NCI-H146 treated with DMSO at 0.1 percent for 48 hours (cell line): ENCODE results near the gene NOP10.
"Not testable (repeated sequence)": the region's sequence is repeated elsewhere in the genome, so short reads cannot be mapped to it uniquely, and the experiment has no call there.

Source experiments
- DNase-seq: peaks from one replicate; lab custom pipeline; 2025; ENCODE audit not compliant: unreplicated experiment; lab: John Stamatoyannopoulos, UW

Gene NOP10

DNA sequence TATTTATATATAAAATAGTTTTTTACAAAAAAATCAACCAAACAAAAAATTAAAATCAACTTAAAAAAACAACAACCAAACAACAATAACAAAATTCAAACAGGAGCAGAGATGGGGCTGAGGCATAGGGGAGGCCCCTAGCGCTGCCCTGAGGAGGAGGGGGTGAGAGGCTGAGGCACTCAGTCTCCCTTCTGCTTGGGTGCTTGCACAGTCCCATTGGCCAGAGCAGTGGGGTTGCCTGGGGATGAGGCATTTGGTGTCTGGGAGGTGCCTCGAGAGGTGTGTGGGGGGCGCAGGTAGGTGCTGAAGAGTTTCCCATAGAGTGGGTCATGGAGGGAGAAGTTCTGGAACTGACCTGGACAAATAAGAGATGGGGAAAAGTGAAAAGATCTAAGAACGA lies 16.0 kb upstream of the NOP10 start:
- DNase-seq: no peak

DNA sequence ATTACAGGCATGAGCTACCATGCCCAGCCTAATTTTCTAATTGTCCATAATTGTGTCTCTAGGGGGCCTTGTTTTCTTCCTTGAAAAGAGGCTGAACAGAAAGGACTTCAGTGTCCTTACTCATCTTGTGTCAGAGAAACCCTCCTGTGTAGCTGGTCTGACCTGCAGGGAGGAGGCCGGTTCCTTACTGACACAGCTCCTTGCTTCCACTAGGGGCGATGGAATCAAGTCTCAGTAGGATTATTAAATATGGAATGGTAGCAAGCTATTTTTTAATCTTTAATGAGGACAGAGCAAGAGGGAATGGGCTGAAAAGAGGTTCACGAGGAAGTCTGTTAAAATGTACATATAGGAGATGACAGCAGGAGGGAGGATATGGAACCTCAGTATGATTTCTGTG lies 15.4 kb upstream of the NOP10 start:
- DNase-seq: no peak

DNA sequence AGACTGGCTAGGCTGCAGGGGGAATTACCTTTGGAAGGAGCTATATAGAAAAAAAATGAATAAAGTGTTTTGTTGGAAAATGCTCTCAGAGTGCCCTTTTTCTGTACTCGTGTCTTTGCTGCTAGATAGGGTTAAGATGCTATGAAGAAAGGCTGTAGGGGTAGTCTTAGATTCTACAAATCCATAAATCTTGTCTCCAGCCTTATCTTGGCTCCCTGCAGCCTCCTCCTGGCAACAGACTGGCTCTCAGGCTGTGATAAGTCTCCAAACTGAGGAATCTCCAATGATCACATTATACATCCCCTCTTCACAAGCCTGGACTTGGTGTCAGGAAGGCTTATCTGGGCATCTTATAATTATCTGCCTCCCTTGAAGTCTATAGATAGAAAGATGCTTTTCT lies 14.7 kb upstream of the NOP10 start:
- DNase-seq: no peak

DNA sequence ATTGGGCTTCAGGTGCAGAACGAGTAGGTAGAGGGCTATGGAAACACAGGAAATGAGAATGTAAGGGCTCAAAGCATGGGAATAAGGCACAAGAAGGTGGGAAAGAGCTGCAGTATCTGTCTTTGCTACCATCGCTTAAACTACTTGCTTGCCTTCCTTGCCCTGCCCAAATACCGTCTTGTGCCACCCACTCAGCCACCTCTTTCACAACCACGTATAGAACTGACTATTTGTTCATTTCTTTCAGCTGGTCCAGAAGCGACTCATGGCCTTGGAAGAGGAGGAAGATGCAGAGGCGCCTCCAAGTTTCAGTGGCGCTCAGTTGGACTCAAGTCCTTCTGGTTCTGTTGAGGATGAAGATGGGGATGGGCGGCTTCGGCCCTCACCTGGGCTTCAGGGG lies 12.3 kb upstream of the NOP10 start:
- no peak for DNase-seq

DNA sequence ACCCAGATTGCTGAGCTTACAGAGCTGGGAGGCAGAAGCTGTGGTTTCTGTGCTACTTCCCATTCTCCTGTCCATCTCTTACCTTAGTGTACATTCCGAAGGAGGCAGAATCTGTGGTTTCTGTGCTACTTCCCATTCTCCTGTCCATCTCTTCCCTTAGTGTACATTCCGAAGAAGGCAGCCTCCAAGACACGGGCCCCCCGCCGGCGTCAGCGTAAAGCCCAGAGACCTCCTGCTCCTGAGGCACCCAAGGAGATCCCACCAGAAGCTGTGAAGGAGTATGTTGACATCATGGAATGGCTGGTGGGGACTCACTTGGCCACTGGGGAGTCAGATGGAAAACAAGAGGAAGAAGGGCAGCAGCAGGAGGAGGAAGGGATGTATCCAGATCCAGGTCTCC lies 11.3 kb upstream of the NOP10 start:
- no peak for DNase-seq

DNA sequence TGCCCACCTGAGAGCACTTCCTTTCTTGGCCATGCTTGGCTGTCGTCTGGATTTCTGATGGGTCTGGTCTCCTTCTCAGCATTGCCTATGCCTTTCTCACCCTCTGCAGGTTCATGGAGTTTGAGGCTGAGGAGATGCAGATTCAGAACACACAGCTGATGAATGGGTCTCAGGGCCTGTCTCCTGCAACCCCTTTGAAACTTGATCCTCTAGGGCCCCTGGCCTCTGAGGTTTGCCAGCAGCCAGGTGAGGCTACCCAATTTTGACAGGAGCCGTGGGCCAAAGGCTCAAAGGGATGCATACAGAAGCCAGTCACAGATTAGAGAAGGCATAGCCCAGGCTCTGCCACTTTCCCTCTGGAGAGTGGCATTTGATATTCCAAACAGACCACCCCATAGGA lies 10.7 kb upstream of the NOP10 start:
- DNase-seq: no peak

DNA sequence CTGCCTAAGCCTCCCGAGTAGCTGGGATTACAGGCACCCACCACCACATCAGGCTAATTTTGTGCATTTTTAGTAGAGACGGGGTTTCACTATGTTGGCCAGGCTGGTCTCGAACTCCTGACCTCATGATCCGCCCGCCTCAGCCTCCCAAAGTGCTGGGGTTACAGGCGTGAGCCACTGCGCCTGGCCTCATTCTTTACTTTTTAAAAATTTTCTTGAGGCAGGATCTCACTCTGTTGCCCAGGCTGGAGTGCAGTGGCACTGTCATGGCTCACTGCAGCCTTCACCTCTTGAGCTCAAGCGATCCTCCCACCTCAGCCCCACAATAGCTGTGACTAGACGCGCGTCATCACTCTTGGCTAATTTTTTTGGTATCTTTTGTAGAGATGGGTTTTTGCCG lies 10.1 kb upstream of the NOP10 start:
- not testable (repeated sequence) for DNase-seq

DNA sequence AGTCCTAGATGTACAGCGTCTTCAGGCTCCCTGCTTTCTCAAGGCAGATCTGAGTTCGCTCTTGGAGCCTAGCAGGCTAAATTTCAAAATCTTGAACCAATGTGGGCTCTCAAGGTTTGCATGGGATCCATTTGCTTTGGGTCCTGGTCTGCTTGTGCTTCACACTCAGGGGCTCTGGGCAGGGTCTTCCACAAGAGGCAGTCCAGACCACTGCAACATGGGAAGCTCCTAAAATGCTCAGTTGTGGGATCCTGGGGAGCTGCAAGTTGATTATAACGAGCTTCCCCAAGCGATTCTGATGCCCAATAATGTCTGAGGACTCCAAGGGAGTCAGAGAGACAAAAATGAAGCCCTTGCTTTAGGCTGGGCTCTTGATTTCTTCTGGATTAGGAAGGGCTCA lies 6.8 kb upstream of the NOP10 start:
- DNase-seq: no peak

DNA sequence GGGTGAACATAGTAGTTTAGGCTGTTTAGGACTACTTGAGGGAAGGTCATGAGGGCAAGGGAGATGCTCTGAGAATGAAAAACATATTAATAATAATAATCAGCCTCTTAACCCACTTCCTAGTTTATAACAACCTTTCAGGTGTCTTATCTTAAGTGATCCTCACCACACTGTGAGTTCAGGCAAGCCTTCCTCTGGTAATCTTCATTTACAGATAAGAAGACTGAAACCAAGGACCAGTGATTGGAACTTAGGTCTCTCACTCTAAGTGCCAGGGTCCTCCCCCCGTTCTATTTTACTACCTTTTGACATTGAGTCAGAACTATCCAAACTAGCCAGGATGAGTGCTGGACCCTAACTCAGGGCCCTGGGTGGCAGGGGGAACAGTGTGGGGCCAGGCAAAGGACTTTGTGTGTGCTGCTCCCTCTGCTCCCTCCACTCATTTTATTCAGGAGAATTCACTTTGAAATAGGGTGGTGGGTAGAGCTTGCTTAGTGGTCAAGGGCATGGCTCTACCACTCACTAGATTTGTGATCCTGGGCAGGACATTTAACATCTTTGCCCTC lies 5.9 kb upstream of the NOP10 start:
- DNase-seq: no peak

DNA sequence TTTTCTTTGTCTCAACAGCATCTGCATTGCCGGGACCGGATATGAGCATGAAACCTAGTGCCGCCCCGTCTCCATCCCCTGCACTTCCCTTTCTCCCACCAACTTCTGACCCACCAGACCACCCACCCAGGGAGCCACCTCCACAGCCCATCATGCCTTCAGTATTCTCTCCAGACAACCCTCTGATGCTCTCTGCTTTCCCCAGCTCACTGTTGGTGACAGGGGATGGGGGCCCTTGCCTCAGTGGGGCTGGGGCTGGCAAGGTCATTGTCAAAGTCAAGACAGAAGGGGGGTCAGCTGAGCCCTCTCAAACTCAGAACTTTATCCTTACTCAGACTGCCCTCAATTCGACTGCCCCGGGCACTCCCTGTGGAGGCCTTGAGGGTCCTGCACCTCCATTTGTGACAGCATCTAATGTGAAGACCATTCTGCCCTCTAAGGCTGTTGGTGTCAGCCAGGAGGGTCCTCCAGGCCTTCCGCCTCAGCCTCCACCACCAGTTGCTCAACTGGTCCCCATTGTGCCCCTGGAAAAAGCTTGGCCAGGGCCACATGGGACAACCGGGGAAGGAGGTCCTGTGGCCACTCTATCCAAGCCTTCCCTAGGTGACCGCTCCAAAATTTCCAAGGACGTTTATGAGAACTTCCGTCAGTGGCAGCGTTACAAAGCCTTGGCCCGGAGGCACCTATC lies 5.2 kb upstream of the NOP10 start:
- no peak for DNase-seq

DNA sequence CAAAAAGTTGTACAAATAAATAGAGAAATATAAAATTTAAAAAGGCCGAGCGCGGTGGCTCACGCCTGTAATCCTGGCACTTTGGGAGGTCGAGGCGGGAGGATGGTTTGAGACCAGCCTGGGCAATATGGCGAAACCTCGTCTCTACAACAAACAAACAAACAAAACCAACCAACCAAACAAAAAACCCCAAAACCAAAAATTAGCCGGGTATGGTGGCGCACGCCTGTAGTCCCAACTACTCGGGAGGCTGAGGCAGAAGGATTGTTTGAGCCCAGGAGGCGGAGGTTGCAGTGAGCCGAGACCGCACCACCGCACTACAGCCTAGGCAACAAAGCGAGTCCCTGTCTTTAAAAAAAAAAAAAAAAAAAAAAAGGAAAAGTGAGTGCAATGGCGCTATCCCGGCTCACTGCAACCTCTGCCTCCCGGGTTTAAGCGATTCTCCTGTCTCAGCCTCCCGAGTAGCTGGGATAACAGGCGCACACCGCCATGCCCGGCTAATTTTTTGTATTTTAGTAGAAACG lies 661 bp downstream of the NOP10 start:
- not testable (repeated sequence) for DNase-seq

DNA sequence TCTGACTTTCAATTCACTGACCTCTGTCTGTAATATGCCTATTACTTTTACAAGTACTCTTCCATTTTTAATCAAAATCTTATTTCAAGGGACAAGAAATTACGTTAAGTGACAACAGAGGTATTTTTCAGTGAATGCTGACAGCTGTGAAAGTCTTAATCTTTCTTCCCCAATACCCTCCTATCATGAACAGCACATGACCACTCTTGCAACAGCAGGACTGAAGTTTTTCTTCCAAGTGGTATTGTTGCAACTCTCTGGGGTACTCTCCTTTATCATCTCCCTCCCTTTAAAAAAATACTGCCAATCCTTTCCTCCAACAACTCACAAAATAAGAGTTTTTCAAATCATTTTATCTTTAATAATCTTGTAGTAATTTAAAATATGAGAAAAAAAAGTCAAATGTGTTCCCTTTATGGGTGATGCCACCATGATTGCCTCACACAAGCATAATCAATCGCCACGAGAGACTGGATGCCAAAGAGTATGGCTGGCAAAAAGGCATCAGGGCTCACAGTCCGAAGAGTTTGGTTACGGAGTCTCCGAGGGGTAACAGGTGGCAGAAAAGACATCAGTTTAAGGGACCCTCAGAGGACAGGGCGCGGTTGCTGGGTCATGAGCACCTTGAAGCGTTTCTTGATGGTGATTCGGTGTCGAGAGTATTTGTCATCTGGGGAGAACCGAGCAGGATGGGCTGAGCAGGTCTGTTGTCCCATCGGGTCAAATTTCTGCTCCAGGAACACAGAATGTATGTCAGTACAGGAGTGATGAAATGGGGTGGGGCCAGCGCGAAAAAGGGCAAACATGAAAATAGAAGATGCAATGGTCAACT lies 1.3 kb downstream of the NOP10 start:
- DNase-seq: no peak

DNA sequence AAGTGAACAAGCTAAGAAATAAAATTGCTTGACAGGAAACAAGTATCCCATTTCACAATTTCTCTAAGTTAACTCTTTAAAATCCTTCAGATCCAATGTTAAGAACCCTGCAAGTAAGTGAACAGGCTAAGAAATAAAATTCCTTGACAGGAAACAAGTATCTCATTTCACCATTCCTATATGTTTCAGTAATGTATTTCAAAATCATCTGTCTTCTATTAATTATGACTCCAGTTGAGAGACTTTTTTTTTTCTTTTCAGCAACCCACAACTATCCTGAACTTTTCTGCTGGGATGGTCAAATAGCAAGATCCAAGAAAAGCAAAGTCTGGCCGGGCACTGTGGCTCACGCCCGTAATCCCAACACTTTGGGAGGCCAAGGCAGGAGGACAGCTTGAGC lies 3.0 kb downstream of the NOP10 start:
- no peak for DNase-seq

DNA sequence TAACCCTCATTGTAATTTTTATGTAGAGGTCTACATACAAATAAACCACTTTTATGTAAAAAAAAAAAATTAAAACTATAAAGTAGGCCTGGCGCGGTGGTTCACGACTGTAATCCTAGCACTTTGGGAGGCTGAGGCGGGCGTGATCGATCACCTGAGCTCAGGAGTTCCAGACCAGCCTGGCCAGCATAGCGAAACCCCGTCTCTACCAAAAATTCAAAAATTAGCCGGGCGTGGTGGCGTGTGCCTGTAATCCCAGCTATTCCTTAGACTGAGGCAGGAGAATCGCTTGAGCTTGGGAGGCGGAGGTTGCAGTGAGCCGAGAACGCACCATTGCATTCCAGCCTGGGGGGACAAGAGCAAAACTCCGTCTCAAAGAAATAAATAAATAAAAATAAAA lies 4.6 kb downstream of the NOP10 start:
- no peak for DNase-seq

DNA sequence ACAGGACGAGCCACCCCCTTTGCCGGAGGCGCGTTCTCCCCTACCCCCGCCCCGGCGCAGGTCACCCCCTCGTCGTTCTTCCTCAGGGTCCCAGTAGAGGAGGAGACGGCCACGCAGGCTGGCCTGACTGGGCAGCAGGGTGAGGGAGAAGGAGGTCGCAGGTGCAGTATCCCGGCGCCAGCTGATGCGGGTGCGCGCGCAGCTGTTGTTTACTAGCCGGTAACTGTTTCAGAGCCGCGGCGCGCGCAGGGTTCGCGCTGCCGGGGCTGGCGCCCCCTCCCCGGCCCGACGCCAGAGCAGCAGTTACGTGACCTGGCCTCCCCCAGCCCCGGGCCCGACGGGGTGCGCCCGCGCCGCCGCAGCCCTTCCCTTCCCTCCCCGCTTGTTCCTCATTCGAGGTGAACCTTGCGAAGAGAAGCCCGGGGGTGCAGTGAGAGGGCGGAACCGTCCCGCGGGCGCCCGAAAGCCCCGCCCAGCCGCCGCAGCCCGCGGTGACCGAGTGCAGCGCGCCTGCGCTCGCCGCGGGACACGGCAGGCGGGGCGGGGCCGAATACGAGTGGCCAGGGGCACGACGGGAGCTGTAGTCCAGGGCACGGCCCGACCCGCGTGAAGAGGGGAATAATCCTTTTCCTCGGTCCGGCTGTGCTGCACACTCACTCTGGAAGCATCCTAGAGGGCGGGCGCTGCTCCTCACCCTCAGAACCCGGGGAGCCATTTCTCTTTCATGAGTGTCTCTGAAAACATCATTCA lies 5.2 kb downstream of the NOP10 start, which contains the start of gene SLC12A6:
Gene SLC12A6 (minus strand): TSS at position 225 of the 750 bp plus-strand sequence. CDS start 1,101 bp downstream, outside the sequence.
- peak; percentile 58 for DNase-seq

DNA sequence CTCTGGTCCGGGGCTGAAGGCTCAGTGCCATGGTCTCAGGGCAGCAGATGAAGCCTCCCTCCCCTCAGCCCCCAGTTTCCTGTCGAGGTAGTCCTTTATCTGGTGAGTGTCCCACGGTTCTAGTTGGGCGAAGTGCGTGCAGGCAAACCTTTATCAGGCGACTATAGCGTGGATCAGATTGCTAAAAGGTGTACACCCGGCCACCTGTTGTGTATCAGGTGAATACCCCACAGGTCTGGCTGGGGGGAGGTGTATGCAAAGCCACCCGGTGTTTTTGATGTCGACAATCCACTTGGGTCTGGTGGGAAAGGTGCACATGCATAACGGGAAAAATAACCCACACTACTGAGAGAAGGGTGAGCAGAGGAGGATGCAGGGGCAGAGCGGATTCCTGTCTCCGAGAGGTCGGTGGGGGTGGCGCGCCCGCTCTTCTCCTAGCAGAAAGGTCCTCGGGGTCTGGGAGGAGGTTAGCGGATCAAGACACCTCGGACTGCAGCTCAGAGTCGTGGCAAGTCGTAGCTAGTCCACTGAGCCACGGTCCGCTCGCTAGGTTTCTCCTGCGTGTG lies 5.9 kb downstream of the NOP10 start:
- DNase-seq: peak; percentile 13

DNA sequence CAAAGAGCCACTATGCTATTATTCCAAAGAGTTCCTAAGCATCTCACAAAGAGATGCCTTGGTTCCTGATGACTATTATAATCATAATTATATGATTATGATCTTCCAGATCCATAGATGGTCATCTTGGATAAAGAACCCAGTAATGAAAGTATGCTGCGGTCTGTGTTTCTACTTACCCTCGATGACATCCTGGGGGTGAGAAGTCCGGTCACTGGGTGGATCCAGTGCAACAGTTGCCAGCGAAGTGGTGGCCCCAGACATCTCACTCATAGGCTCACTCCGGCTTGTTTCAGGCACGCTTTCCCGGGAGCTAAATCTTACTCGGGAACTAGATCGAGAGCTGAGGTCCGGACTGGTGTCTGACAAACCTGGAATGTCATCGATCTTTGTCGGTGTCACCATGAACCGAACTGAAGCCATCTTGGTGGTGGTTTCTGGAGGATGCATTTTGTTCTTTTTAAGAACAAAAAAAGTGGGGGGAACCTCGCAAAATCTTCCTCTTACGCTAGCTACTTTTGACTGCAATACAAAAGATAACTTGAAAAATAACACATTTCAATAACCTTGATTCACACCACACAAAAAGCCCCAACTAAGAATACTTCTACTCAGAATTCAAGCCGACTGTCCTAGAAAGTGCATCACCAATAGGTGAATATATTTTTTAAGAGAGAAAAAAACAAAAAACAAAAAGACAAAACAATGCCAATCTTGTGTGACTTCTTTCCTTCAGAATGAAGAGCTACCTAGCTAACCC lies 6.5 kb downstream of the NOP10 start:
- DNase-seq: no peak

DNA sequence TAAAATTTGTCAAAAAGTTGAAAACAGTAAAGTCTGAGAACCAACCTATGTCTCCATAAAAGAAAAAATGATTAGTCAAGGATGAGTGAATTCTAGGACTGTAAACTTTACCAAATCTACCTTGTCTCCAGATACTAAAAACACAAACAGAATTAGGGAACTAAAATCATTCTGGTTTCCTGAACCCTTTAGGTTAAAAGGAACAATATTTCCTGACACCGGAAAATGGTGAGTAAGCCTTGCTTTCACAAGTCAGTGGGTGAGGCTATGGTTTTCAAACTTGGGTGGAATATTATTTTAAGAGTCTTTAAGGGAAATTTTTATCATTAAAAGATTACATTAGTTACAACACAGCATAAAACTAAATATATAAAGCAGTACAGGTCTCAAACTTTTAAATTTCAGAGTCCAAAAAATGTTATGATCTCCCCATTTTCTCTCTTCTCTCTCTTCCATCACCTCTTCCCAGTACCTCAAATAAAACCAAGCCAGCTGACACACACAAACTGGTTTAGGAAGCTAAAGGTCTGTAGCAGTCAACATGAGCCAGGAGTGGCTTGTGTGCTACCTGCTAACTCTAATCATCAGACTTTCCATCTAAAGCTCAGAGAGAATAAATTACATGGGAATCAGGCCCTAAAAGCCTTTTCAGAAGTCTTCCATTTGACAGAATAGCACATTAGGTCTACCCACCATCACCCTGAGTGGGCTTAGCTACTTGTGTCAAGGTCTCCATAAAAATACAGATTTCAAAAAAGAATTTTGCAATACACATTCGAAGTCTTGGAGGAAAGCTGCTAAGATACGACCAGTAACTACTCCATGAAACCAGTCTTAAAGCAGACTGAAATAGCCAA lies 7.5 kb downstream of the NOP10 start:
- DNase-seq: no peak

DNA sequence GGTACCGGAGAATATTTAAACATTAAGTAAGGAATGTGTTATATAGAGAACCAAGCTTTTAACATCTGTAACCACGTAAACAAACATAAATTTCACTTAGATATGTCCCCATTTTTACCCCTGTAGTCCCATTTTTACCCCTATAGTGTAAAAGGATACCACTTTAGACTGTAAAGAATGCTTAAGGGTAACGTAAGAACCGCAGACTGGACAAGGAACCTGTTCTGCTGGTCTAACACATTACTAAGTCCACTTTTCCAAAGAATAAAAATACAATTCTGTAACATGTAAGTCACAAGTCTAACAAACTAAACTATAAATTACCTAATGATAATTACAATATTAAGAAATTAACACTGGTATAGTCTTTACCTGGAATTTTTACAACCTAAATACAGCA lies 8.3 kb downstream of the NOP10 start:
- no peak for DNase-seq
